ENCODE results near the gene BANP.
"Not testable (repeated sequence)": the region's sequence is repeated elsewhere in the genome, so short reads cannot be mapped to it uniquely, and the experiment has no call there.

The BANP gene

GRCh38 chr16:88014252-88014781, 63.1 kb downstream of the BANP start:
- FAIRE-seq = no peak

GRCh38 chr16:88014954-88015805, 63.9 kb downstream of the BANP start:
- DNase-seq (ENCODE audit: low spot score) (no peak), FAIRE-seq (no peak)

More at GRCh38 chr16:88014252-88014781, 63.1 kb downstream of the BANP start:
- DNase-seq (ENCODE audit: low spot score) = no peak

GRCh38 chr16:88015806-88016140, 64.5 kb downstream of the BANP start:
- DNase-seq (ENCODE audit: low spot score) (no peak), FAIRE-seq (no peak)

- not testable (repeated sequence) for FAIRE-seq; DNase-seq (ENCODE audit: low spot score)
Observed at GRCh38 chr16:88016386-88016785, 65.2 kb downstream of the BANP start.

GRCh38 chr16:88016964-88017363, 65.7 kb downstream of the BANP start:
- FAIRE-seq = no peak

GRCh38 chr16:88017587-88018101, 66.4 kb downstream of the BANP start:
- FAIRE-seq = no peak
- DNase-seq (ENCODE audit: low spot score) = no peak

More at GRCh38 chr16:88016964-88017363, 65.7 kb downstream of the BANP start:
- DNase-seq (ENCODE audit: low spot score) = no peak

GRCh38 chr16:88018382-88018781, 67.1 kb downstream of the BANP start:
- not testable (repeated sequence) for DNase-seq (ENCODE audit: low spot score); FAIRE-seq

GRCh38 chr16:88019041-88019820, 68.0 kb downstream of the BANP start:
- FAIRE-seq; DNase-seq (ENCODE audit: low spot score): not testable (repeated sequence)

- DNase-seq (ENCODE audit: low spot score) = no peak
- FAIRE-seq = no peak
Observed at GRCh38 chr16:88019821-88020515, 68.7 kb downstream of the BANP start.

GRCh38 chr16:88020516-88020885, 69.3 kb downstream of the BANP start:
- no peak for DNase-seq (ENCODE audit: low spot score)
- FAIRE-seq = no peak

GRCh38 chr16:88021041-88021970, 70.1 kb downstream of the BANP start:
- DNase-seq (ENCODE audit: low spot score); FAIRE-seq: not testable (repeated sequence)

GRCh38 chr16:88022076-88023042, 71.1 kb downstream of the BANP start:
- FAIRE-seq (no peak), DNase-seq (ENCODE audit: low spot score) (no peak)

GRCh38 chr16:88023366-88023765, 72.1 kb downstream of the BANP start:
- DNase-seq (ENCODE audit: low spot score) = no peak
- no peak for FAIRE-seq

GRCh38 chr16:88023786-88024185, 72.6 kb downstream of the BANP start:
- DNase-seq (ENCODE audit: low spot score) = no peak
- no peak for FAIRE-seq

GRCh38 chr16:88024491-88025085, 73.4 kb downstream of the BANP start:
- FAIRE-seq; DNase-seq (ENCODE audit: low spot score): not testable (repeated sequence)

- peak; percentile 56 for DNase-seq (ENCODE audit: low spot score)
- FAIRE-seq = peak; percentile 83
Observed at GRCh38 chr16:88025086-88025492, 73.9 kb downstream of the BANP start.

GRCh38 chr16:88025828-88026555, 74.8 kb downstream of the BANP start:
- DNase-seq (ENCODE audit: low spot score); FAIRE-seq: not testable (repeated sequence)
